Muscle layer of colon (tissue), 2 donors: Measurements from ENCODE around the gene ZFP36L1.
A peak's percentile ranks its signal among the peaks of the same experiment; 100 is the strongest.

Source experiments
- H3K27ac ChIP-seq: one replicate; pipeline ENCODE4 v1.7.0; 2013; ENCODE audit warnings: low read depth, mild to moderate bottlenecking, low read length, moderate library complexity
- H3K27me3 ChIP-seq, 2 donors: one replicate each; pipeline ENCODE4 v1.7.0; 2013; ENCODE audit warnings: low read length in 2 of 2, mild to moderate bottlenecking in 2 of 2; ENCODE audit not compliant: insufficient read depth in 2 of 2, control insufficient read depth in 1 of 2
- H3K36me3 ChIP-seq: one replicate; pipeline ENCODE4 v1.7.0; 2013; ENCODE audit warnings: mild to moderate bottlenecking, low read length; ENCODE audit not compliant: insufficient read depth
- H3K4me1 ChIP-seq: one replicate; pipeline ENCODE4 v1.7.0; 2013; ENCODE audit warnings: mild to moderate bottlenecking, low read length; ENCODE audit not compliant: insufficient read depth
- H3K4me3 ChIP-seq, 2 donors: one replicate each; pipeline ENCODE4 v1.7.0; 2013; ENCODE audit warnings: low read length in 2 of 2, low read depth in 1 of 2, mild to moderate bottlenecking in 1 of 2, moderate library complexity in 1 of 2
- H3K9ac ChIP-seq: one replicate; pipeline ENCODE4 v1.7.0; 2013; ENCODE audit warnings: low read length
- H3K9me3 ChIP-seq: one replicate; pipeline ENCODE4 v1.7.0; 2013; ENCODE audit warnings: mild to moderate bottlenecking, low read length
- donor health status: abdominal sarcoma.
- donor health status: Adenocarcinoma of cecum.

Gene ZFP36L1

DNA sequence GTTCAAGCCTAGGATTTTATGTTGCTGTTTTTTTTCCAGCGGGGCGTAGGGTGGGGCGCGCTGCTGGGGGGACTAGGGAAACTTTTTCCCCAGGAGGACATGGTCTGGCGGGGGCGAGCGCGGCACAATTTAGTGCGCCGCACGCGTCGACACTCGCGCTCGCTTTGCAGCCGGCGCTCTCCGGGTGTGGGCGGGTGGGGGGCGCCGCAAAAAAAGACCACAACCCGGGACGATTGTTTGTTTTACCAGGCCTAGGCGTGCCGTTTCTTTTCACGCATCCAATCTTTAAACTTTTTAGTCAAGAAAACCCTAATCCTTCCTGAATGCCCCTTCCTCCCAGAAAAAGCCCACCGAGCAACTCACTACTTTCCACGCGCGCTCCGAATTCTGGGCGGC lies 865 bp upstream of the ZFP36L1 start:
- Histone ChIP-seq H3K36me3 (peaks cover 37% of the 10 kb centered on the region), H3K27ac (peak overlapping the region; percentile 100), H3K4me3 (peak overlapping the region; percentile 72 to 99), H3K27me3 (no peaks in the 10 kb centered on the region), H3K9ac (peak overlapping the region; percentile 100), H3K4me1 (peaks cover 4% of the 10 kb centered on the region), H3K9me3 (no peaks in the 10 kb centered on the region)

DNA sequence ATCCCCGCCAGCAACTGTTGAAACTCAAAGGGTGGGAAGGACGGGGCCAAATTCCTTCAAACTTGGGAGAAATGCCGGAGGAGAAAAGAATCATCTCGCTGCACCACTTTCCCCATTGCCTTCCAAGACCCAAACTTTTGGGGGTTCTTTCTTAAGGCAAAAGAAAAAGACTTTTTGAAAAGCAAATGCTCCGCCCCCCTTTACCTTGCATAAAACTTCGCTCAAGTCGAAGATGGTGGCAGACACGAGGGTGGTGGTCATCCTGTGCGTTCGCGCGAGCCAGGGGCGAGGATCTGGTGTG lies 239 bp downstream of the ZFP36L1 start:
- Histone ChIP-seq H3K36me3 (peaks cover 45% of the 10 kb centered on the region), H3K9ac (peak overlapping the region; percentile 100), H3K27me3 (no peaks in the 10 kb centered on the region), H3K4me3 (peak overlapping the region; percentile 81 to 98), H3K4me1 (peaks cover 6% of the 10 kb centered on the region), H3K27ac (peak overlapping the region; percentile 100), H3K9me3 (no peaks in the 10 kb centered on the region)

DNA sequence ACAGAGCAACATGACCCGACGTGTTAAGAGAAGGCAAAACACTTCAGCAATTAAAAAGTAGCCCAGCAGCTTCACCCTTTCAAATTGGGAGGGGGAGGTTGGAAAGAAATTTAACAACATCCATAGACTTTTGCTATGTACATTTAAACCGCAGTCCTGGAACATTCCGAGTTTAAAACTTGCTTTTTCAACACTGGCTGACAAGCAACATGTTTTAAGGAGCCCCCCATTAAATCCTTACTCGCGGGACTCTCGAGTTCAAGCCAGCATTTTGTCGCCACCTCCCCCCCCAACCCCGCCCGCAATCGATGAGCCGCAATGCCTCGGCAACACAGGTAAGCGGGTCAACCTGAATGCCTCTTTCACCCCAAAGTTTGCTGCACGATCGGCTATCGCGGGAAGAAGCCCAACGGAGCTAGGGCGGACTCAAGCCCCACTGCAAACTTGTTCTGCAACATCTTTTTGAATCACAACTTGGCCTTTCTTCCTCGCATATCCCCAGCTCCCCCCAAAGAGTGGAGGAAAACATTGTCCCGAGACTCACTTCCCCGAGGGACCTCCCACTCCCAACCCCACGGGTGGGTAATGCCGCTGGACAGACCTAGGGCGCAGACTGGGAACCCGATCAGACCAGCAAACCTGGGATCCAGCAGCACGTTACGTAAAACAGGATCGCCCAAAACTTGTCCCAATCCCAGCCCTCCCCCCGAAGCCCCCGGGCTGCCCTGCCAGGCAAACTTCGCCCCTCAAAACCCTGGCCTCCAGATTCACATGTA lies 777 bp downstream of the ZFP36L1 start:
- Histone ChIP-seq H3K9ac (peak overlapping the region; percentile 100), H3K4me1 (peaks cover 11% of the 10 kb centered on the region), H3K9me3 (no peaks in the 10 kb centered on the region), H3K4me3 (peak overlapping the region; percentile 81 to 98), H3K36me3 (peaks cover 51% of the 10 kb centered on the region), H3K27ac (peak overlapping the region; percentile 100), H3K27me3 (no peaks in the 10 kb centered on the region)

DNA sequence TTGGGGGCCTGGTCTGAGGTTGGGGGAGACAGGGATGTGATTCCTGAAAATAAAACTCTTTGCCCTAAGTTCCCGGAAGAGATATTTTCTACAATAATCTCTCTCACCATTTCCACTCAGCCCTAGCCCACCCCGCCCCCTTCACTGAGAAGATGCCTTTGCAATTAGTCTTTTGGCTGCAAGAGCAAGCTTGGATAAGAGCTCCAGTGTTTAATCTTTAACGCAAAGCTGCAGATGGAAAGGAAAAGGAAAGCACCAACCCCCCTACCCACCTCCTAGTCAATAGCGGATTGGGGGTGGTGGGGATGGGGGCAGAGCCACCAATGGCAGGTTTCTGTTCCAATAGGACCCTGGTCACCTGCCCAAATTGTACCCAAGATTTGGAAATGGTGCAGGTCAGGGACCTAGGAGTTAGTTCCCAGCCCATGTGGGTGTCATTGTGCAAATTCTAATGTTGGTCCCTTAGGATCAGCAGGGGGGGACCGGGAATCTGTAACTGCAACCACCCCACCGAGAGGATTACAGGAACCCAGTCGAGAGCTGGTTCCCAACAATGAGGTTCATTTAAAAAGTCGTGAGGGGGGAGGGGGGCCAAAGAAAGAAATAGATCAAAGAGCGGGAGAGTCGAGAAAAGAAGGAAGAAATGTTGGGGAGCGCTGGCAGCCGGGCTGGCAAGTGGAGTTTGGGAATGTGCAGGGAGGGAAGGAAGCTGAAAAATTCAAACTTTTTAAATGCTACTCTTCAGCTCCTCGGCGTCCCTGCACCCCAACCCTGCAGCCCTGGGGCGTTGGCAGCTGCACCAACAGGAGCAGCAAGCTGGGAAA lies 1.6 kb downstream of the ZFP36L1 start:
- H3K4me3 ChIP-seq = peak overlapping the region; percentile 81 to 98
- H3K4me1 ChIP-seq = peaks cover 14% of the 10 kb centered on the region
- H3K9me3 ChIP-seq = no peaks in the 10 kb centered on the region
- H3K27ac ChIP-seq = peak overlapping the region; percentile 100
- H3K9ac ChIP-seq = peak overlapping the region; percentile 100
- peaks cover 56% of the 10 kb centered on the region for H3K36me3 ChIP-seq
- no peaks in the 10 kb centered on the region for H3K27me3 ChIP-seq

DNA sequence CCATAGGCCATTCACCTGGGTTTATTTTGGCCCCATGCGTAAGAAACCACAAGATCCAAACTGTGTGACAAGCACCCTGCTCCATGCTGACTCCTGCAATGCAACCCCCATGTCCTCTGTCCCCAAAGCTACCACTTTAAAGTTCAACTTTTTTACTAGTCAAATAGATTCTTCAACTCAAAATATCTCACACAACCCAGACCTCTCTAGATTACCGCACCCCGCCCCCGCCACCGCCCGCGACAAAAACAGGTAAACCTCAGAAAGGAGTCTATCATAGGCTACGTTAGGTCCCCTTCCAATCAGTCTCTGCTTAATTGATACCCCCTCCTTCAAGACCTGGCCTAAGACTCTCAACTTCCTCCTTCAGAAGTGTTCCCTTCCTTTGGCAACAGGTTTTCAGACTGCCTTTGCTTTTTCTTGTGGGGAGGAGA lies 2.2 kb downstream of the ZFP36L1 start:
- Histone ChIP-seq H3K36me3 (peaks cover 56% of the 10 kb centered on the region), H3K9ac (peak overlapping the region; percentile 100), H3K9me3 (no peaks in the 10 kb centered on the region), H3K27me3 (no peaks in the 10 kb centered on the region), H3K4me1 (peaks cover 17% of the 10 kb centered on the region), H3K27ac (peak overlapping the region; percentile 100), H3K4me3 (peak overlapping the region; percentile 81 to 98)

DNA sequence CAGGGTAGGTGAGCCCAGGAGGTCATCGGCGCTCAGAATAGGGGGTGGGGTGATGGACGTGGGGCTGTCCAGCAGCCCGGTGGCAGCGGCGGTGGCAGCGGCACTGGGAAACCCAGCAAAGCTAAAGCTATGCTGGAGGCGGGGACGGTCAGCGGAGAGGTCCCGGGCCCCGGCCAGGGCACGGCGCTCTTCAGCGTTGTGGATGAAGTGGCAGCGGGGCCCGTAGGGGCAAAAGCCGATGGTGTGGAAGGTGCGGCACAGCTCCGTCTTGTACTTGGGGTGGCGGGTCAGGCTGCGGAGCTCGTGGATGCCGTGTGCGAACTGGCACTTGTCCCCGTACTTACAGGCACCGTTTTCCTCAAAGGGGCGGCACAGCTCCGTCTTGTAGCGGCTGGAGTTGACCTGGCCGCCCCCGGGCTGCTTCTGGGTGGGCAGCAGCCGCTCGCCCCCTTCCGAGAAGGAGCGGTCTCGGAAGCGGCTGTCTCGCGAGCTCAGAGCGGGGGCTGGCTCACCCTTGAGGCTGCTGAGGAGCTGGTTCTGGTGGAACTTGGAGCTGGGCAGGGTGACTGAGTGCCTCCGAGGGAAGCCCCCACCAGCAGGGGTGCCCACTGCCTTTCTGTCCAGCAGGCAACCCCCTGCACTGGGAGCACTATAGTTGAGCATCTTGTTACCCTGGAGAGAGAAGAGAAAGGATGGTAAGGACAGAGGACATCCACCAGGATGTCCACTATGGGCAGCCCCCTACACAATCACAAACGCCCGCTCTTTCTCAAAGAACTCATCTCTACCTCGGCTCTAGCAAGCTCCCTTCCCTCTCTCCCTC lies 2.8 kb downstream of the ZFP36L1 start:
- Histone ChIP-seq H3K36me3 (peaks cover 56% of the 10 kb centered on the region), H3K27ac (peak overlapping the region; percentile 100), H3K4me1 (peaks cover 23% of the 10 kb centered on the region), H3K4me3 (peak overlapping the region; percentile 81 to 98), H3K9ac (peak overlapping the region; percentile 100), H3K27me3 (no peaks in the 10 kb centered on the region), H3K9me3 (no peaks in the 10 kb centered on the region)

DNA sequence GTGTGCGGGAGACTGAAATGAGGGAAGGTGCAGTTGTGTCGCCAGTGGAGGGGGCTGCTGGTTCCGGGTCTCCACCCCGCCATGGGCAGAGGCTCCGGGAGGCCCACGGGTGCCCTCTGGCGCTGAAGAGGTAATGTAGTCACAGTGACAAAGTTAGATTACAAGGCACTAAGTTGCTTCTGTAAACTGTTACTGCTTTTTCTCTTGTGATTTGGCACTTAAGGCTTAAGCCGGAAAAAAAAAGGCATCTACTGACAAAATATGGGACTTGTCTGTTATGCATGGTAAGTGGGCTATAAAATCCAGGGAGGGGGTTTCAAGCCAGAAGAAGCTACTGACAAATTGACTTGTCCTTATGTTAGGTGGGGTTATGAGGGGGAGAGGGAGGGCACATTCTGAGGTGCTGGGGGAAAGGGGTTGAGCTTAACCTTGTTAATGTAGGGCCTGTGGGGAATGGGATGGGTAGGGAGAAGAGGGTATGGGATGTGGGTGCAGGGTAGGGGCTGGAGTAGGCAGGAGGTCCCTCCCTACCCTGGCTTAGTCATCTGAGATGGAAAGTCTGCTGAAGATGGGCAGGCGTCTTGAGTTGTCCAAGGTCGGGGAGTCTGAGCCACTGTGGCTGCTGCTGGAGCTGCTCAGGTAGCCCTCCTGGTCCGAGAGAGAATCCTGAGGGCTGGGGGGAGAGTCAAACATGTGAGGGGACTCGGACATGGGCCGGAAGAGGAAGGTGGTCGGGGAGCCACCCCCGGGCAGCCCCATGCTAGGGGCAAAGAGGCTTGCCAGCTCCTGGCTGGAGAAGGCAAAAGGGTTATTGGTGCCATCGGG lies 3.7 kb downstream of the ZFP36L1 start:
- no peaks in the 10 kb centered on the region for H3K27me3 ChIP-seq
- H3K27ac ChIP-seq = peak overlapping the region; percentile 100
- peaks cover 56% of the 10 kb centered on the region for H3K36me3 ChIP-seq
- peak overlapping the region; percentile 81 to 98 for H3K4me3 ChIP-seq
- peaks cover 27% of the 10 kb centered on the region for H3K4me1 ChIP-seq
- H3K9ac ChIP-seq = peak overlapping the region; percentile 100
- no peaks in the 10 kb centered on the region for H3K9me3 ChIP-seq

DNA sequence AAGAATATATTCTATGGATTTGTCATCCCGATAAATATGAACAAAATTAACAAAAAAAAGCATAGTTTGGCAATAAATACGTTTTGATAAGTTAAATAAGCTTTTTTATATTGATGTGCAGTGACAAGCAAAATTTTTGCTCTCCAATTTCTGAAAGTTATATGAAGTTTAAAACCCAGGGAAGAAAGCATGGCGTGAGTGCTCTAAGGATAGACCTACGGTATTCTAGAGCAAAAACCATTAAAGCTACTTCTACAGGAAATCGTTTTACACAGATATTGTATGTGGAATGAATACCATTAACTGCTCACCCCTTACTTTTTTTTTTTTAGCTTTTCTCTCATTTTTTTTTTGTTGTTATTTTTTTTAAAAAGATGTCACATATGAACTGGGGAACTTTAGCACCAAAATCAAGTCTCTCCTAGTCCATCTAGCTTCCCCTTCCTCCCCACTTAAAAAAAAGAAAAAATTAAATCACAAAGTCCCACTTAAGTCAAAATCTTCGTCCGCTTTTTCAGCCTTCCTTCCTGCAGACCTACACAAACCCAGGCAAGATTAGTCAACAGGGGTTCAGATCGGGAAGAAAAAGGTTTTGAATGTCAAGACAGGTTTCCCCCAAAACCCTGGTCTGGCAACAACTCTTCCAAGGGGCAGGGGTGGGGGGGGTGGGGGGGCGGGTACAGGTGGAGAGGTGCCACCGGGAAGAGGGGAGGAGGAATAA lies 4.4 kb downstream of the ZFP36L1 start:
- peaks cover 56% of the 10 kb centered on the region for H3K36me3 ChIP-seq
- H3K9ac ChIP-seq = peak overlapping the region; percentile 46
- peaks cover 27% of the 10 kb centered on the region for H3K4me1 ChIP-seq
- peak overlapping the region in 1 of 2 donors; percentile 98 for H3K4me3 ChIP-seq
- no peaks in the 10 kb centered on the region for H3K9me3 ChIP-seq
- H3K27ac ChIP-seq = peak overlapping the region; percentile 100
- H3K27me3 ChIP-seq = no peaks in the 10 kb centered on the region

DNA sequence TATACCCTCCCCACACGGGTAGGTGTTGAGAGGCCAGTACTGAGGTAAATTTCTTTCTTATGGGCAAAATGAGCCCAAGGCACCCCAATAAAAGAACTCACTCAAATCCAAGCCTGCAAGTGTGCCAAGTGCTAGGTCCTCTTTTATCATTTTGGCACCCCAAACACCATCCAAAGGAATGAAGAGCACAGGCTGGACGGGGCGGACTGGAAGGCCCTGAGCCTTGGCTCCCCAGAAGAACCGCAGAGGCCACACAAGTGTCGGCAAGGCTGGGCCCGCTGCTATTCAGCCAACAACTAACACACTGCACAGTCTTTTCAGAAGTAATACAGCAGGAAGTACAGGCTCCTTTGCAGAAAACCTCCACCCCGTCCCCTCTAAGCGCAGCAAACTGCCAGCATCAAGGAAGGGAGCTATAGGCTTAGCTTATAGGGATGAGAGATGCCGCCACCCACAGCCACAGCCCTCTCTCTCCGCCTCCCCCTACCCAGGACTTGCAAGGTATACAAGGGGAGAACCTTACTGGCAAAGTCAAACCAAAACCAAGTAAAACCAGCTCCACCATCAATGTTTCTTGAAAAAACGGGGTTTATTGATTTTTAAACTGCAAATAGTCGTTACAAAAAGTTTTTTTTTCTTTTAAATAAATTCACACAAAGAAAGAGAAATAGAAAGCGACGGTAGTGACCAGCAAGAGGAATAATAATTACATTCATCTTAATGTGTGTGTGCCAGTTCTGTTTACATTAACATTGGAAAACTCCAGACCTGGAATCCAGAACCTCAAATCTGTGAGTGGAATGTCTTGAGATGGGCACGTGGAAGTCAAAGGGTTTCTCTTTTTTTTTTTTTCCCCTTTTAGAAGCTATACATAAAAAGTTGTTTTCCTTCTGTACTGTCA lies 5.5 kb downstream of the ZFP36L1 start:
- H3K4me1 ChIP-seq = peaks cover 30% of the 10 kb centered on the region
- H3K9me3 ChIP-seq = no peaks in the 10 kb centered on the region
- no peaks in the 10 kb centered on the region for H3K27me3 ChIP-seq
- H3K9ac ChIP-seq = peak overlapping the region; percentile 25
- peak overlapping the region; percentile 87 for H3K27ac ChIP-seq
- peaks cover 53% of the 10 kb centered on the region for H3K36me3 ChIP-seq
- peak overlapping the region in 1 of 2 donors; percentile 38 for H3K4me3 ChIP-seq
